ENCODE results near the gene BRCC3.
"Not testable (repeated sequence)": the region's sequence is repeated elsewhere in the genome, so short reads cannot be mapped to it uniquely, and the experiment has no call there.

Gene BRCC3

DNA sequence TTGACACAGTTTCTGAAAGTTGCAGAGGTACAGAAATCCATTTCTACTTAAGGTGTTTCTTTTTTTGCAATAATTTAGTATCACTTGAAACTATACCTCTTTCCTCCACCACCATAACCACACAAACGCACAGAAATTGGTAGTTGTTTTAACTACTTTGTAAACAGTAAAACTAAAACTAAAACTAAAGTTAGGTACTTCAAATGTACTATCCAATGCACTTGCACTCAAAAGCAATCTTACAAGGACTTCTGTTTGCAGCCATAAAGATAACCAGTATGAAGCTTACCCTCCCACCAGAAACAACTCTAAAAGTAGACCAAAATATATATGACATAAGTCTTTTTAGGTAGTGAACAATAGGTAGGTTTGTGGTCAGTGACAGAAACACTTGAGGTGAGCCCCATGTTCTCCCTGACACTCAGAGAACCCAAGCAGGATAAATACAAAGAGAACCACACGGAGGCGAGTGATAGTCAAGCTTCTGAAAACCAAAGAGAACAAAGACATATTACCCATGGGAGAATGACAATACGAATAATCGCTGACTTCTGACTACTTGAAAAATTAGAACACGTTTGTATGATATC, 72.7 kb downstream of the BRCC3 start:
- no peak for DNase-seq (ENCODE audit: low read depth, low spot score)

DNA sequence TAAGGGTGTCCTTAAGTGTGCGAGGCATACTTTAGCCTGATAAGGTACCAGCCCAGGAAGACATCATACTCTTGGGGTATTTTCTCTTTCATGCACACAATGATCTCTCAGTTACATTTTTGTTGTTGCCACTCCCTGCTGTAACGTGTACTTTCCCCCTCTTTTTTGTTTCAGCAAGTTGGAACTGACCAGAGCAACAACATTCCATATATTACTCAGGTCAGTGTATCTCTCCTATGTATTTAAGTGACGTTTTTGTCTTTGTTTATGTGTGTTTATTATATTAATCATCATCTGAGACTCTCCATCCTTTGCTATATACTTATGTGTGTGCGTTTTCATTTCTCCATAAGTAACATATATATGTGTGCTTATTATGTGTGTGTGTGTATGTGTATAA, 73.6 kb downstream of the BRCC3 start:
- no peak for DNase-seq (ENCODE audit: low read depth, low spot score)

GRCh38 chrX:155147612-155148011, 76.3 kb downstream of the BRCC3 start:
- not testable (repeated sequence) for DNase-seq (ENCODE audit: low read depth, low spot score)

DNA sequence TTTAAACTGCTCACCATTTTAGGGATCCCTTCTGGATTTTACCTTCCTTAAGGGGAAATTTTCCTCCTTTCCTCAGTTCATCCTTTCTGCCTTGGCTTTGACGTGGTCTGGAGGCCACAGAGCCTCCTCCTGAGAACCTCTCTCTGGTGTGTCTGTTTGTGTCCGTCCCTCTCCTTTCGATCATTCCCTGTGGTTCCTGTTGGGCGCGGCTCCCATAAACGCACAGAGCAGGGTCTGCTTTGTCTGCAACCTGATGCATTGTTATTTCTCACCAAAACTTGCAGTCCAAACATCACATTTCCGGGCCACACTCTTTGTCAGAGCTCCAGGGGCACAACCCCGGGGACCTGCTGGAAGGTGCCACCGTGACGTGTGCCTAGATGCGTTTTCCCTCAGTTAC, 76.9 kb downstream of the BRCC3 start:
- DNase-seq (ENCODE audit: low read depth, low spot score): not testable (repeated sequence)

- DNase-seq (ENCODE audit: low read depth, low spot score): no peak
These were observed 77.6 kb downstream of the BRCC3 start for GRCh38 chrX:155148724-155149537.

GRCh38 chrX:155169881-155170280, 98.6 kb downstream of the BRCC3 start:
- DNase-seq (ENCODE audit: low read depth, low spot score): no peak
